ENCODE data around the gene FUCA1.

DNA sequence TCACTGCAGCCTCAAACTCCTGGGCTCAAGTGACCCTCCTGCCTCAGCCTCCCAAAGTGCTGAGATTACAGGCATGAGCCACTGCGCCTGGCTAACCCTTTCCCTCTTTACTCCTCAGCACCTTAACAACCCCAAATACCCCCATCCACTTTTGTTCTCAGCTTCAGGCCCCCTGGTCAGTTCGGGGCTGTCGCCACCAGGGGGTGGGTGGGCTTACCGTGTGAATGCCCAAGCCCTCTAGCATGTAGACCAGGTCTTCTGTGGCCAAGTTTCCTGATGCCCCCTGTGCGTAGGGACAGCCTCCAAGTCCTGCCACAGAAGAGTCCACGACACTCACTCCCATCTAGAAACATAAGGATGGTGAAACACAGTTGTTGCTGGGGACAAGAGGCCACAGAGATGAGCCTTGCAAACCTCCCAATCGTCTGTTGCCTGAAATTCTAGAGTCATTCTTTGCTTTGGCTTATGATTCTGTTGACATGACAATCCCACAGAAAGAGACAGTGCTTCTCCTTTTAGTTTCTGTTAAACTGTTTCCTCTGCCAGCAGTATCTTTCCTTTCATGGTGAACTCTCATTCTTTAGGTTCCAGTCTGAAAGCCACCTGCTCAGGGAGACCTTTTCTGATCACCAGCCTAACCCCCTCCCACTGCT, 63.8 kb downstream of the FUCA1 start:
- TF ChIP-seq, protein P1, sequence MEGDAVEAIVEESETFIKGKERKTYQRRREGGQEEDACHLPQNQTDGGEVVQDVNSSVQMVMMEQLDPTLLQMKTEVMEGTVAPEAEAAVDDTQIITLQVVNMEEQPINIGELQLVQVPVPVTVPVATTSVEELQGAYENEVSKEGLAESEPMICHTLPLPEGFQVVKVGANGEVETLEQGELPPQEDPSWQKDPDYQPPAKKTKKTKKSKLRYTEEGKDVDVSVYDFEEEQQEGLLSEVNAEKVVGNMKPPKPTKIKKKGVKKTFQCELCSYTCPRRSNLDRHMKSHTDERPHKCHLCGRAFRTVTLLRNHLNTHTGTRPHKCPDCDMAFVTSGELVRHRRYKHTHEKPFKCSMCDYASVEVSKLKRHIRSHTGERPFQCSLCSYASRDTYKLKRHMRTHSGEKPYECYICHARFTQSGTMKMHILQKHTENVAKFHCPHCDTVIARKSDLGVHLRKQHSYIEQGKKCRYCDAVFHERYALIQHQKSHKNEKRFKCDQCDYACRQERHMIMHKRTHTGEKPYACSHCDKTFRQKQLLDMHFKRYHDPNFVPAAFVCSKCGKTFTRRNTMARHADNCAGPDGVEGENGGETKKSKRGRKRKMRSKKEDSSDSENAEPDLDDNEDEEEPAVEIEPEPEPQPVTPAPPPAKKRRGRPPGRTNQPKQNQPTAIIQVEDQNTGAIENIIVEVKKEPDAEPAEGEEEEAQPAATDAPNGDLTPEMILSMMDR (conservative IDR thresholded peaks at IDR 0.05 in 1 of 2, IDR thresholded peaks at IDR 0.05 in 1 of 2; ENCODE audit: extremely low read depth in 1 of 2, insufficient read depth in 1 of 2, low read depth in 1 of 2, low read length in 2 of 2), result no peak
- TF ChIP-seq EZH2 (IDR thresholded peaks at IDR 0.05; ENCODE audit: borderline replicate concordance, low read length), result no peak
